Measurements from ENCODE around the gene CCNY.

DNA sequence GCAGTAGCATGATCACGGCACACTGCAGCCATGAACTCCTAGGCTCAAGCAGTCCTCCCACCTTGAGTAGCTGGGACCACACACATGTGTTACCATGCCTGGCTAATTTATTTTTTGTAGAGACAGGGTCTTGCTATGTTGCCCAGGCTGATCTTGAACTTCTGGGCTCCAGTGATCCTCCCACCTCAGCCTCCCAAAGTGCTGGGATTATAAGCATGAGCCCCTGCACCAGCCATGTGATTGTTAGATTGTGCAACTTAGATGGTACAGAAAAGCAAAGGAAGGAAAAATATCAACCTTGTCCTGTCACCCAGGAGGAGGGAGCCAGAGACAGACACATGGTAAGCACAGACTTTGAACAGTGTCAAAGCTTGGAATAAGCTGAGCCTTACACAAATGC is 73.5 kb downstream of the CCNY start:
- TF ChIP-seq, protein P1, sequence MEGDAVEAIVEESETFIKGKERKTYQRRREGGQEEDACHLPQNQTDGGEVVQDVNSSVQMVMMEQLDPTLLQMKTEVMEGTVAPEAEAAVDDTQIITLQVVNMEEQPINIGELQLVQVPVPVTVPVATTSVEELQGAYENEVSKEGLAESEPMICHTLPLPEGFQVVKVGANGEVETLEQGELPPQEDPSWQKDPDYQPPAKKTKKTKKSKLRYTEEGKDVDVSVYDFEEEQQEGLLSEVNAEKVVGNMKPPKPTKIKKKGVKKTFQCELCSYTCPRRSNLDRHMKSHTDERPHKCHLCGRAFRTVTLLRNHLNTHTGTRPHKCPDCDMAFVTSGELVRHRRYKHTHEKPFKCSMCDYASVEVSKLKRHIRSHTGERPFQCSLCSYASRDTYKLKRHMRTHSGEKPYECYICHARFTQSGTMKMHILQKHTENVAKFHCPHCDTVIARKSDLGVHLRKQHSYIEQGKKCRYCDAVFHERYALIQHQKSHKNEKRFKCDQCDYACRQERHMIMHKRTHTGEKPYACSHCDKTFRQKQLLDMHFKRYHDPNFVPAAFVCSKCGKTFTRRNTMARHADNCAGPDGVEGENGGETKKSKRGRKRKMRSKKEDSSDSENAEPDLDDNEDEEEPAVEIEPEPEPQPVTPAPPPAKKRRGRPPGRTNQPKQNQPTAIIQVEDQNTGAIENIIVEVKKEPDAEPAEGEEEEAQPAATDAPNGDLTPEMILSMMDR (conservative IDR thresholded peaks at IDR 0.05; ENCODE audit: low read length), result no peak
- TF ChIP-seq EZH2phosphoT487 (IDR thresholded peaks at IDR 0.05; ENCODE audit: borderline replicate concordance, low read depth, low read length), result no peak

Data from OCI-LY7 (cell line).